HG02763 (cell line): ENCODE results near the gene PDC.

Source experiments
- ATAC-seq: cut with Tn5 transposase; IDR thresholded peaks from one replicate; pipeline ENCODE4 v1.9.1; 2021; ENCODE audit warnings: mild to moderate bottlenecking, moderate library complexity; ENCODE audit not compliant: unreplicated experiment

Gene PDC

DNA sequence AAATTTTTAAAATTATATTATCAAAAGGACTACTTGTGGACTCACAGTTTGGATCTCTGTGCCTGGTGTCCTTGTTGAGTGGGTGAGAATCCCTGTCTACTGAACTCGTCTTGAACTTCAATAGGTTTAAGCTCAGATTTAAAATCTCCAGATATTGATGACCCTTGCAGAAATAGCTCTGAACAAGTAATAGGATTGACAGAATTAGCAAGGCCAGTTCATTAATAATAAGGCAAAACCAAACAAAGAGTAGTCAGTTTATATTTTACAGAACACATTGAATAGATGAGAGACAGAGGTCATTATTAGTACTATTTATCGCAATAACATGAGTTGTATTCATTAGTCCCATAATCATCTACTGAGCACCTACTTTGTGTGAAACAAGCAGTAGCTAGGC is at the start of gene PDC:
Gene PDC (minus strand): TSS at position 101 of the 400 bp plus-strand sequence. CDS start 11,655 bp downstream, outside the sequence.
- no peak for ATAC-seq

DNA sequence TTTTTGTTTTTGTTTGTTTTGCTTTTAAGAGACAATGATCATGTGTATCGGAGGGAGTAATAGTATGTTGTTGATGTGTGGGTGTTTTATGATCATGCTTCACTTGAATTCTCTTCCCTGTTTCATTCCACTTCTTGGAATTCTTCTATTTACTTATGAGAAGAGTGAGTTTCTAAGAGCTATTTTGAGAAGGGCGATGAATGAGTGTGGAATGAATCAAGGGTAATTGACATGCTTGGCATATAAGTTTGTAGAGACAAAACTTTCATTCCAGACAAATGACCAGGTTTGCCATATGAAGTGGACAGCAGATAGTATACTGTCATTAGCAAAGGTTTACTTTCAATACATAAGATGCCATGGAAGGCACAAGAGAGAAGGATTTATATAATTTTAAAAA is 42.3 kb upstream of the PDC start:
- no peak for ATAC-seq

DNA sequence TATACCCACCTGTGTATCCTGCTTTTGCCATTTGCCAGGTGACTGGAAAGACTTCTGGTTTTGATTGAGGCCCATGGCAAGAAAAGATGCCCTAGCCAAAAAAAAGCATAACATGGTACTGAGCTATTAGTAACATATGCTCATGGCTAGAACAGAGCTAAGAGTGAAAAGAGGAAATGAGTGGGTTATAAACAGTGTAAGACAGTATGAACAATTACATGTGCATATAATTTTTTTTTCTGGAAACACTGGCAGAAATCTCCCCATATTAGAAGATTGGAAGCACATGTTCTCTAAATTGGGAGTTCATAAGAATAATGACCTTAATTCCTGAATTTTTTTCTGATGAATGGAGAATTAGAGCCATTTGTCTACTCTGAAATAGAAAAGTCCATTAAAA is 41.2 kb upstream of the PDC start:
- ATAC-seq, result no peak

DNA sequence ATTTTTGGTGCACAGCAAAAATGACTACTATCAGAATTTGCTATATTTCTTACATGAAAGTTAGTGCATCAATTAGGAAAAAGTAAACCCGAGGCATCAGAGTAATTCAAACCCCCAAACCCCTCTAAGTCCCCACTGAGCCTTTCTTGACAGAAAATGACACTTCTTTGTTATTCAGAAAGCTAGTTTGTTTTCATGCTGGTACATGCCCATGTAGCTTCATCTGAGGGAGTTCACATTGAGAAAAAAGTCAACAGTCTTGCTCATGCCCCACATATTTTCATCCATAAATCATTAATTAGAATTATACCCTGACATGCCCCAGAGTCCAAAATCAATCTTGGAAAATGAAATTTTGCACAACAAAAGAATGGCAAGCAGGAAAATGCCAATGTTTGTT is 39.9 kb upstream of the PDC start:
- ATAC-seq, result no peak

DNA sequence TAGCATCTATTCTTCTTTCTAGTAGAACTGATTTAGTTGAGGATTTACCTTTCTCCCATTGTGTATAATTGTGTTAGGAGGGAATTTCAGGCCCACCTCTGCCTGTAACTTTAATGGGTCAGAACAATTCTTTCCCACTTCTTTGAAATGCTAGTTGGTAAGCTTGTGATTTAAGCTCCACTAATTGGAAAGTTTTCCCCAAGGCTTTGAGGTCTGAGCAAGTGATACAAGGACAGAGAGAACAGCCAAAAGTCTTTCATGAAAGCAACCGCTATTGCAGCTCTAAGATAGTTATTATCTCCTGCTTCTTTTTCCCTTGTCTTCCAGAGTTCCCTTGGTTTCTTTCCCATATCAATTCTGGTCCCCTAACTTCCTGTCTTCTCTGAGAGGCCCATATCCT is 38.7 kb upstream of the PDC start:
- ATAC-seq, result no peak

DNA sequence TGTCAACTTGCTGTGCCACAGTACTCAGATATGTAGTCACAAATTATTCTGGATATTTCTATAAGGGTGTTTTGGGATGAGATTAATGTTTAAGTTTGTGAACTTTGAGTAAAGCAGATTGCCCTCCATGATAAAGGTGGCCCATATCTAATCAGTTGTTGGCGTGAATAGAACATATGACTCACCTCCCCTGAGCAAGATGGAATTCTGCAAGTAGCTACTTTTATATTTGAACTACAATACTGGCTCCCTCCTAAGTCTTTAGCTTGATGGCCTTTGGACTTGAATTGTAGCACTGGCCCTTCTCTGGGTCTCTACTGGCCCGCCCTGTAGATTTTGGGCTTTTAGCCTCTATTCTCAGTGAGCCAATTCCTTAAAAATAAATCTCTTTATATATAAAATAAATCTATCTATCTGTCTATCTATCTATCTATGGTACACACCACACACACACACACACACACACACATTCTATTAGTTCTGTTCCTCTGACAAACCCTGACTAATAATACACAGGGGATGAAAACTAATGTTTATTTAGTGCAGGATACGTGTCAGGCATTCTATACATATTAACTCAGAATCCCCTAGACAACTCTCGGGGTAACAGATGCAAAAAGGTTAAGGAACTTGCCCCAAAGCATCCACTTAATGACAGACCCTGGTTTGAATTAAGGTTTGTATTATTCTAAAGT is 37.9 kb upstream of the PDC start:
- no peak for ATAC-seq

DNA sequence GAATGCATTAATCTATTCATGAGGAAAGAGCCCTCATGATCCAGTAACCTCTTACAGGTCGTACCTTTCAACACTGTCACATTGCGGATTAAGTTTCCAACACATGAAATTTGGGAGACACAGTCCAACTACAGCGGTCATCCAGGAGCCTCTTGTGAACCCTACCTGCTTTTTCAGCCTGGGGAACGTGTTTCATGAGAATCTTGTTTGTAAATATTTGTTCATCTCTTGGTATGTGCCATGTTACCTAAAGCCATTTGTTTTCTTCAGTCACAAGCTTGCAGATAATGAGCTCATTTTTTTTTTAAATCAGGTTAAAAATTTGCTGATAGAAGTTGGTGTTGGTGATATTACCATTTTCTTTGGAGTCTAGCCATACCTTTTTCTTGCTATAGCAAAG is 37.2 kb upstream of the PDC start:
- no peak for ATAC-seq

DNA sequence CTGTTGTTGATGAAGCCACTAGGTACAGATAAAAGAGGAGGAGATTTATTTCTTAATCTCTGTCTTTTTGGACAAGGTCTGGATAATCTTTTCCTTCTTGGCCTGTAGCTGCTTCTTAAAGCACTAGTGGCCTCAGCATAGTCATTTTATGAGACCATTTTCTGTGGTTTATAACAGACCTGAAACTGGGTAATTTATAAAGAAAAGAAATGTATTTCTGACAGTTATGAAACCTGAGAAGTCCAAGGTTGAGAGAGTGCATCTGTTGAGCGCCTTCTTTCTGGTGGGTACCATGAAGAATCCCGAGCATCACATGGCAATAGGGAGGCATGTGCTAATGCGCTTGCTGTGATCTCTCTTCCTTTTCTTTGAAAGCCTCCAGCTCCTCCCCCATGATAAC is 36.7 kb upstream of the PDC start:
- ATAC-seq, result no peak

DNA sequence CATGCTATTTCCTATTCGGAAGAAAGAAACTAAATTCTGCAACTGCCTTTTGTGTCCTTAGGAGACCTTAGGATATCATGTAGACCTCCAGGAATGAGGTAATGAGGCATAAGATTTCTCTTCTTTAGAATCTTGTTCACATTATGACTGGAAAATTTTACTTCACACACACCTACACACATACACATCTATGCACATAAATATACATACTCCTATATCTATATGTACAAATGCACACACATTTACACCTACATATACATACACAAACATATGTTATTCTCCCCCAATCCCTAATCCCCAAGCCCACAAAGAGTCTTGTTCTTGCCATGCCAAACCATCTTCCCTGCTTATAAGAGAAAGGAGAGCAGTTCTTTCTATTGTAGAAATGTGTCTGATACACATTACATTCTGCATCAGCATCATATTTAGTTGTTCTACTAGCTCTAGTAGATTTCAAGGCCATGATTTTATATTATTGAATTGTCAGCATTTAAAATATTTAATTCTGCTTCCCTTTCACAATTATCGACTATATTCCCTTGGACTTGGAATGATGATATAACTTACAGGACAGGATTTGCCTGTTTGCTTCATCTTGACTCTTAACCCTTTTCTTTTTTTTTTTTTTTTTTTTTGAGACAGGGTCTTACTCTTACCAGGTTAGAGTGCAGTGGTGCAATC is 35.4 kb upstream of the PDC start:
- ATAC-seq, result no peak

DNA sequence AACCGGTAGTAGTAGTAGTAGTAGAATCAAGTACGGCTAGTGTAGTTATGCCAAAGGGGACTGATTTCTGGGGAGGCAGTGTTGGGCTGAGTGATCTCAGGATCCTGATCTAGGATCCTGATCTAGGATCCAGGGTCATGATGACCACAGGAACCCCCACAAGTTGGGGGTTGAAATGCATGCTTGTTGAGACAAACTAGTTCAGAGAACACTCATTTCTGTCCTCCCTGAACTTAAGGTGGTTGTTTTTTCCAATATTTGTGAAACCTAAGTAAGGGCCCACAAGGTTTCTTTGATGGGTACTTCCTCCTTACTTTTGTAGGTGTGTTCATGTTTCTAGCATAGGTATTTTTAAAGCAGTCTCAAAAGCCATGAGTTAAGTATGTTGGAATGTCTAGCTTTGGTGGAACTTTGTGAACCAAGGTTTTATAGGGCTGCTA is 33.9 kb upstream of the PDC start:
- ATAC-seq, result peak; percentile 51

DNA sequence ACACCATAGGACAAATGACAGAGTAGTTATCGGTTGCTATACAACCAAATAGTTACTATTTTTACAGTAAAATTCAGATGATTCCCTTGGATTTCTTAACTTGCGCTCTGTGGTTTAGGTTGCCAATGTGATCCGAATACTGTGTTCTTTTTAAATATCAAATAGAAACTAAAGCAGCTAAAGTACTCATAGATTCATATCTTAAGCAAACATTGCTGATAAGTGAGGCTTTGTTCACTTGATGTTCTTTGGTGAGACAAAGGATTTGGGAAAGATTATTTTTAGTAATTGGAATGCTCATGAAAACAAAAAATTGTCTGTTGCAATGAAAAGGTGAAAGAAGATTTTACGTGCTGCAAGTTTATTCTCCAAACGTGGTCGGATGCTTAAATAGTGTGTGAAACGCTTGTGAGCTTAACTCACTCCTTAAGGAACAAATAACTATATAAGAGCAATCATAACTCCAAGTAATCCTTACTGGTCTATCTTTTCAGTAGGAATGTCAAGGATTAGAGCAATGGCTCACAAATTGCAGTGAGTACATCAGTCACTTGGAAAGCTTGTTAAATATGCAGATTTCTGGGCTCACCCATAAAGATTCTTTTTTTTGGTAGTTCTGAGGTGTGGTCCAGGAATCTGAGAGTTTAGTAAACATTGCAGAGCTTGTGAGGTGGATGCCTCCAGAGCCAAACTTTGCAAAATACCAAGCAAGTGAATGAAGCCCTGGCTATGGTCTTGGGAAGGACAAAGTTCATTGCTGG is 31.8 kb upstream of the PDC start:
- no peak for ATAC-seq

DNA sequence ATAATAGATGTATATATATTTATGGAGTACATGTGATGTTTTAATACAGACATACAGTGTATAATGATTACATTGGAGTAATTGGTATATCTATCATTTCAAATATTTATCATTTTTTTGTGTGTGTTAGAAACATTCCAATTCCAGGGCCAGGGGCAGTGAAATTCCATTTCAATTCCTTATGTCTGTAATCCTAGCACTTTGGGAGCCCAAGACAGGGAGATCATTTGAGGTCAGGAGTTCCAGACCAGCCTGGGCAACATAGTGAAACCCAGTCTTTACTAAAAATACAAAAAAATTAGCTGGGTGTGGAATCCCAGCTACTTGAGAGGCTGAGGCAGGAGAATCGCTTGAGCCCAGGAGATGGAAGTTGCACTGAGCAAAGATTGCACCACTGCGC is 30.4 kb upstream of the PDC start:
- no peak for ATAC-seq

DNA sequence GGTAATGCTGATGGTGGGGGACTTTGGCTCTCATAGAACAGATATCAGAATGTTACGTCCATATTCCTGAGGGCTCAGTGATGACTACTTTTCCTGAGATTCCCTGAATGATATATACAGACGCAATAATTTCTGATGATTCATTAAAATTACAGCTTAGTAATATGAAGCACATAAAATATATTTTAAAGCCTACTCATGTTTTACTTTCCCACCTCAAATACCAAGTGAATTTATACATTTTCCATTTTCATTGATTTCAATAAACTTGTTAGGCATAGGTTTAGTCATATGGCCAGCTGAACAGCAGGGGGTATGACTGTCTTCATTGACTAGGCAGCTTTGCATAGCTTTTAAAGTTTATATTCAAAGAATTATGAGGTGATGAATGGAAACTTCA is 26.2 kb upstream of the PDC start:
- no peak for ATAC-seq

DNA sequence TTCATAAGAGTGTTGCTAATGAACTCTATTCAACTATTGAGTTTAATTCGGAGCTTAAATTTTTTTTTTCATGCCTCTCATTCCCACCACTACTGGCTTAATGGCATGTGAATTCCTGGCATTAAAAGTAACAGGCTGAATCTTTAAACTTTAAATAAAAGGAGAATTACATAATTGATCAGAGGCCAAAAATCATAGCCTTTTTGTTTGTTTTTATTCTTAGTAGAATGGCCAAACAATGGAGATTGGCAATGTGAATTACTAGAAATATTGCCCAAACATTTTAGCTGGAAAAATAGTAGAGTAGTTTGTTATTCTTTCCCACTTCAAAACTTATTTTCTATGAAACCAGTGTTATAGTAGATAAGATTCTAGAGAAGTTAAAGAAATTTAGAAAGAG is 25.1 kb upstream of the PDC start:
- ATAC-seq, result no peak

DNA sequence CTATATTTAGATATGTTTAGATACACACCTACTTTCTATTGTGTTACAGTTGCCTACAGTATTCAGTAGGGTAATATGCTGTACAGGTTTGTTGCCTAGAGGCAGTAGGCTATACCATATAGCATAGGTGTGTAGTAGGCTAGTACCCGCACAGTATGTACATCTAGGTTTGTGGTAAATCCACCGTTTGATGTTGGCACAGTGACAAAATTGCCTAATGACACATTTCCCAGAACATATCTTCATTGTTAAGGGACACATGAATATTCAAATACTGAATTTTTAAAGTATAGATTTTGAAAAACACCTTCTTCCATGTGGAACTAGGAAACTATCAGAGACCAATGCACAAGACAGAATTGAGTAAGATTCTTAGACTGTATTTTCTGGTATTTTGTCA is 22.6 kb upstream of the PDC start:
- ATAC-seq, result no peak

DNA sequence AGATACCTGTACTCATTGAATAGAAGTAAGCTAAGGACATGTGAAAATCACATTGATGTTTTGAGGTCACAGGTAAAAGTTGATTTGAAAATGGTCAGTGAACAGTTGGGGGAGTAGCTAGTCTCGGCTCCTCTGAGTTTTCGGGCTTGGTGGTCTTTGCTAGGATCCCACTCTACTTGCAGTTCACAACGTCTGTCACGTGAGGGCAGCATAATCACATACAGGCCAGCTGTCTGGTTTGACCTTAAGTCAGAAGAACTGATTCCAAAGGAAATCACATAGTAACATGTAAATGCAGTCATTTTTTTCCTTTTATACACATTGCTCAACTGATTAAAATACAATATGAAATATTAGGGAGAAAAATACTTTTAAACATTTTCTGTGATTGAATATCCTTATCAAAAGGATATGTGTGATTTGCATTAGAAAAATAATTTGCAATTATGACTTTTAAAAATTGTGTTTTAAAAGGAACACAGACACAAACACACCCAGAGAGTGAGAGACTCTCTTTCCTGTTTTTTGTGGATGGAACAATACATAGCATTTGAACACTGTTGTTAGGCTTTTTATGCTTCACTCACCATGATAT is 21.8 kb upstream of the PDC start:
- peak; percentile 81 for ATAC-seq

DNA sequence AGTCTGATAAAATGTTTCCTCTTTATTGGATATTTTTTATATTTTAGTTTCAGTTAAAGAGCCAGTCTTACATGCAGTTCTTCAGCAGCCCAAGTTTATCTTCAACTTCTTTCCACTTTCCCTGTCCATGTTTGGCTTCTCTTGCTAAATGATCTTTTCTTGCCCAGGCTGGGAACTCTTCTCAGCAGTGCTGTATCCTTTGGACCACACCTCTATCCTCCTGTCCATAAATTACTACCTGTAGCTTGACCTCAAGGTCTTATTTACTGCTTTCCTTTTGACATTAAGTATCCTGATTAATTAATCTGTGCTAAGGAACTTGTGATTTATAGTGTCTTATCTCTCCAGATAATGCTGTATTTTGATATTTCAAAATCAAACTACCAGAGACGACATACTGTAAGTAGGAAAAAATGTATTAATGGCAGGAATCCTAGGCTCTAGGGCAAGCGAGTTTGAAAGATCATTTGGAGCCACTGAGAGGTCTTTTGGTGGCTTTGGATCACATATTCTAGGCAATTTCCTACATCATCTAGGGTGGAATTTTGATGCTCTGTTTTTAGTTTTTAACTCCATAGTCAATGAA is 20.5 kb upstream of the PDC start:
- ATAC-seq, result no peak

DNA sequence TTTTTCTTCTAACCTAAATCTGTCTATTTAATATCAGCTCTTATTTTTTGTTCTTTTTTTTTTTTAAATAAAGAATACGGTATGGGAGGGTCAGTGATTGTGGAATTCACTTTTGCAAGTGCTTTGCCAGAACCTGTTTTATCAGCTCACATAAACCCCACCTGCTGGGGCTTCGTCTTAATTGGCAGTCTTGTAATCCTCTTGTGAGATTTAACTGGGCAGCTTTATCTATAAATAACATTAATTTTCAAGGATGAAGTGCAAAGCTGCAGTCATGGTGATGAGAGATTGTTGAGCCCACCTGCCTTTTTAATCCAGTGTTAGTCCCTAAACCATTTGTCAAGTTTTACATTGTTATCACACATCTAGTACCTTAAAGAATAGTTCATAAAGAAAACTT is 18.2 kb upstream of the PDC start:
- ATAC-seq, result no peak

DNA sequence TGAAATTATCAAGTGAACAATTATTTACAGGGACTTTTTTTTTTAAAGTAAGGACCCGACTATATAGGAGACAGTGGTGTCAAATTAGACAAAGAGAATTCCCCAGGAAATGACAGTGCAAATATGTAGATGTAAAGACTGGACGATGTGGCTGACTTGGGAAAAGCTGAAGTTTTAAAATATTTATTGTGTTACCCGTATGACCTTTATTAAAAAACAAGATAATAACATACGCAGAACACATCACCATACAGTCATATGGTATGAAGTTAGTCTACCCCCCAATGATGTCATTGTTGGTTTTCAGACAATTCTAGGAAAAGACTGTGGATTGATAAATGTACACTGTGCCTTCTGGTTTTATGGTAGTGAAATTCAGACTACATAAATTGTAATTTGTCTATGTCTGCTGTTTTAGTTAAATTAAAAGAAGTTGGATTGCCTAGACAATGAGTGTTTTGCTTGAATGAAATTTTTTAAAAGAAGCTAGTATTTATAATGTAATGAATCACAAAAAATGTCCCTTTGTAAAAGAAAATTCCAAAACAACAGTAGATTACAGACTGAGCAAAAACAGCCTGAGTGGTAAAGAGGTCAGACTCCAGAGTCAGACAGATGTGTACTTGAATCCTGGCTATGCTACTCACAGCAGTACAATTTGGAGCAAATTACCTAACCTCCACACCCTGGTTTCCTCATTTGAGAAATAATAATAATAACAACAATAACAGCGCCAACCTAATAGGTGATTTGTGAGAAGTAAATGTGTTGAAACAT is 15.5 kb upstream of the PDC start:
- ATAC-seq, result no peak

DNA sequence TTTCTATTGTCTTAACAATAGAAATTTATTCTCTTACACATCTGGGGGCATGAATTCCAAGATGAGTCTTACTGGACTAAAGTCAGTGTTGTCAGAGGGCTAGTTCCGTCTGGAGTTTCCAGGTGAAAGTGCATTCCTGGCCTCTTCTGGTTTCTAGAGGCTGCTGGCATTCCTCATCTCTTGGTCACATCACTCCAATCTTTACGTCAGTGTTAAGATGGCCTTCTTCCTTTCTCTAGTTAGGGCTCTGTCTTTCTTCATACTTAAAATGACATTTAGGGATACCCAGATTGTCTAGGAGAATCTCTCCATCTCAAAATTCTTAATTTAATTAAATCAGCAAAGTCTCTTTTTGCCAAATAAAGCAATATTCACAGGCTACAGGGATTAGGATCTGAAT is 13.3 kb upstream of the PDC start:
- ATAC-seq, result no peak

DNA sequence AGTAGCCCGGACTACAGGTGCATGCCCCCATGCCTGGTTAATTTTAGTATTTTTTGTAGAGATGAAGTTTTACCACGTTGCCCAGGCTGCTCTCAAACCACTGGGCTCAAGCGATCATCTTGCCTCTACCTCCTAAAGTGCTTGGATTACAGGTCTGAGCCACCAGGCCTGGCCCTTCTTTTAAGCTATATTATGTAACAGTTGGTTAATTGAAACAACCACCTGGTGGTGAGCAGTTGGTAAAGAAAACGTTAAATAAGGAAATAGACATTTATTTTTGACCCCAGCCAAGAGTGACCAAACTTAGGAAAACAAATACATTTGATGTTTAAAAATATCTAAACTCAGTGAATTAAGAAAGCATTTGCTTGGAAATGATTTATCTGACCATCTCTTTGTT is 12.1 kb upstream of the PDC start:
- no peak for ATAC-seq
